Measurements from ENCODE around the gene CHST13.

DNA sequence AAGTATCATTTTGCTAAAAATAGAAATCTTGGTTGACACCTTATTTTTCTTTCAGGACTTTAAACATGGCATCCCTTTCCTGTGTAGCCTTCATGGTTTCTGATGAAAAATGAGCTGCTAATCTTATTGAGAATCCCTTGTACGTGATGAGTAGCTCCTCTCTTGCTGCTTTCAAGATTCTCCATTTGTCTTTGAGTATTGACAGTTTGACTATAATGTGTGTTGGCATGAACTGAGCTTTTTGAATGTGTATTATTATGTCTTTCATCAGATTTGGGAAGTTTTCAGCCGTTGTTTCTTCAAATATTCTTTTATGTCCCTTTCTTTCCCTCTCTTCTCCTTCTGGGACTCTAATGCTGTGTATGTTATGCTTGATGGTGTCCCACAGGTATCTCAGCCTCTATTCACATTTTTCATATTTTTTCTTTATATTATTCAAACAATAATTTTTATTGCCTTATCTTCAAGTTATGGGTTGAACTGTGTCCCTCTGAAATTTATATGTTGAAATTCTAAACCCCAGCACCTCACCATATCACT is 38.9 kb downstream of the CHST13 start:
- TF ChIP-seq, protein P1, sequence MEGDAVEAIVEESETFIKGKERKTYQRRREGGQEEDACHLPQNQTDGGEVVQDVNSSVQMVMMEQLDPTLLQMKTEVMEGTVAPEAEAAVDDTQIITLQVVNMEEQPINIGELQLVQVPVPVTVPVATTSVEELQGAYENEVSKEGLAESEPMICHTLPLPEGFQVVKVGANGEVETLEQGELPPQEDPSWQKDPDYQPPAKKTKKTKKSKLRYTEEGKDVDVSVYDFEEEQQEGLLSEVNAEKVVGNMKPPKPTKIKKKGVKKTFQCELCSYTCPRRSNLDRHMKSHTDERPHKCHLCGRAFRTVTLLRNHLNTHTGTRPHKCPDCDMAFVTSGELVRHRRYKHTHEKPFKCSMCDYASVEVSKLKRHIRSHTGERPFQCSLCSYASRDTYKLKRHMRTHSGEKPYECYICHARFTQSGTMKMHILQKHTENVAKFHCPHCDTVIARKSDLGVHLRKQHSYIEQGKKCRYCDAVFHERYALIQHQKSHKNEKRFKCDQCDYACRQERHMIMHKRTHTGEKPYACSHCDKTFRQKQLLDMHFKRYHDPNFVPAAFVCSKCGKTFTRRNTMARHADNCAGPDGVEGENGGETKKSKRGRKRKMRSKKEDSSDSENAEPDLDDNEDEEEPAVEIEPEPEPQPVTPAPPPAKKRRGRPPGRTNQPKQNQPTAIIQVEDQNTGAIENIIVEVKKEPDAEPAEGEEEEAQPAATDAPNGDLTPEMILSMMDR (IDR thresholded peaks at IDR 0.05), result no peak
- no peak for TF ChIP-seq POLR2A (IDR thresholded peaks at IDR 0.05)
- TF ChIP-seq POLR2AphosphoS5 (IDR thresholded peaks at IDR 0.05), result no peak
- TF ChIP-seq EP300 (IDR thresholded peaks at IDR 0.05), result no peak

Measured in sigmoid colon (tissue), 4 donors.